Erythroblast (primary cell): ENCODE data around the gene SNRNP35.
A peak's percentile ranks its signal among the peaks of the same experiment; 100 is the strongest.
"Not testable (repeated sequence)": the region's sequence is repeated elsewhere in the genome, so short reads cannot be mapped to it uniquely, and the experiment has no call there.

Experiments
- DNase-seq, 2 experiments: peaks; one replicate each; lab custom pipeline; 2025; lab: John Stamatoyannopoulos, UW
- GATA1 ChIP-seq: IDR thresholded peaks from 2 replicates; pipeline ENCODE4 v1.6.1; 2011; ENCODE audit warnings: low read depth, mild to moderate bottlenecking, control low read depth, low read length, moderate library complexity
- POLR2A ChIP-seq: IDR thresholded peaks from 2 replicates; pipeline ENCODE4 v1.6.1; 2011; ENCODE audit warnings: mild to moderate bottlenecking, low read length

Gene SNRNP35

DNA sequence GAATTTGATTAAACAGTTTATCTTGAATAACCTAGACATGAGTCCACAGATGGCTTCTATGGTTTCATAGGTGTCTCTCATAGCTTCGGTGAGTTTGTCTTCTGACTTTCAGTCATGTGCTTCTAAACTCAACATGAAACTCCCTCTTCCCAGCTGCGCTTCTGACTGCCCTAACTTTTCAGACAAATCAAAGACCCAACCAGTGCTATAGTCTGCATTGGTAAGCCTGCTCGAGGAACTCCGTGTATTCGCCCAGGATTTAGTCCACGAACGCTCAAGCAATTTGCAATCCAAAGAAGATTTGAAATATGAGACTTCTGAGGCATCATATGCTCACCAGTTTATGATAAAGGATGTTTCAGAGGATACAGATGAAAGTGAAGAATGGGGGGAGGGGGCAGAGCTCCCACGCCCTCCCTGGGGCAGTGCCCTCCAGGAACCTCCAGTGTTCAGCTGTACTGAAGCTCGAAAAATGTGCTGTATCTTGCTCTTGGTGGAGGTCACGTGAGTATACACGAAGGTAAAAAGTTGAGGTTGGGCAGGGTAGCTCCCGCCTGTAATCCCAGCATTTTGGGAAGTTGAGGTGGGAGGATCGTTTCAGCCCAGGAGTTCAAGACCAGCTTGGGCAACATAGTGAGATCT, 16.3 kb upstream of the SNRNP35 start:
- DNase-seq: no peak
- TF ChIP-seq GATA1 (no peak), POLR2A (no peak)

DNA sequence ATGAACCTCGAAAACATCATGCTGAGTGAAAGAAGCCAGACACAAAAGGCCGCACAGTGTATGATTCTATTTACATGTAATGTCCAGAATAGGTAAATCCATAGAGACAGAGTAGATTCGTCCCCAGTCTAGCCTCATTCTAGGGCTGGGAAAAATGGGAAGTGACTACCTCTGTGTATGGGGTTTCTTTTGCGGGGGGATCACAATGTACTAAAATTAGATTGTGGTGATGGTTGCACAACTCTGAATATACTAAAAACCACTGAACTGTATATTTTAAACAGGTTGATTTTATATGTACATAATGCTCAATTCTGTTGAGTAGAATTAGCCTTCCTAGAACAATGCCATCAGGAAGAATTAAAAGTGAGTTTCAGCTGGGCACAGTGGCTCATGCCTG, 15.2 kb upstream of the SNRNP35 start:
- DNase-seq: no peak
- no peak for TF ChIP-seq GATA1
- no peak for TF ChIP-seq POLR2A

DNA sequence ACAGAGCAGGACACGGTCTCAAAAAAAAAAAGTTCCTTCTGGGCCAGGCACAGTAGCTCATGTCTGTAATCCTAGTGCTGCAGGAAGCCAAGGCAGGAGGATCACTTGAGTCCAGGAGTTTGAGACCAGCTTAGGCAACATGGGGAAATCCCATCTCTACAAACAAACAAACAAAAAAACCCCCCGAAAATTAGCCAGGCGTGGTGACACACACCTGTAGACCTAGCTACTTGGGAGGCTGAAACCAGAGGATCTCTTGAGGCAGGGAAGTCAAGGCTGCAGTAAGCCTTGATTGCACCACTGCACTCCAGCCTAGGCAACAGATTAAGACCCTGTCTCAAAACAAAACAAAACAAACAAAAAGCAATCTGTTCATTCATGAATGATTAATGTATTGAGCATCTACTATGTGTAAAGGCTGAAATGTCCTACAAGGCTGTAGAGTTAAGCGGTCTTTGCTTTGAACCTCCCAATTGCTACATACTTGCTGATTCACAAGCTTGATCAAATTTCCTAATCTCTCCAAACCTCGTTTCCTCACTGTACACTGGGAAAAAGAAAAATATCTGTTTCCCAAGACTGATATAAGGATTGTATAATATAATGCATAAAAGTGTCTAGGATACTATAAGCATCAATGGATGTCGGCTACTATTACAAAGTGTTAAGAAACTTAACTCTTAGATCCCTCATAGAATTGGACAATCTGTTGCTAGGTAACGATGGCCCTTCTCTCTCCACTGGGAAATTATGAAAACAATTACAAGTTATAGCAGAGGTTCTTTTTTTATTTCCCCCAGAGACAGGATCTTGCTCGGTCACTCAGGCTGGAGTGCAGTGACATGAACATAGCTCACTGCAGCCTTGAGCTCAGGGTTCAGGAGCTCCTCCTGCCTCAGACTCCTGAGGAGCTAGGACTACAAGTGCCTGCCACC, 13.6 kb upstream of the SNRNP35 start:
- TF ChIP-seq POLR2A (no peak), GATA1 (no peak)
- DNase-seq: no peak

DNA sequence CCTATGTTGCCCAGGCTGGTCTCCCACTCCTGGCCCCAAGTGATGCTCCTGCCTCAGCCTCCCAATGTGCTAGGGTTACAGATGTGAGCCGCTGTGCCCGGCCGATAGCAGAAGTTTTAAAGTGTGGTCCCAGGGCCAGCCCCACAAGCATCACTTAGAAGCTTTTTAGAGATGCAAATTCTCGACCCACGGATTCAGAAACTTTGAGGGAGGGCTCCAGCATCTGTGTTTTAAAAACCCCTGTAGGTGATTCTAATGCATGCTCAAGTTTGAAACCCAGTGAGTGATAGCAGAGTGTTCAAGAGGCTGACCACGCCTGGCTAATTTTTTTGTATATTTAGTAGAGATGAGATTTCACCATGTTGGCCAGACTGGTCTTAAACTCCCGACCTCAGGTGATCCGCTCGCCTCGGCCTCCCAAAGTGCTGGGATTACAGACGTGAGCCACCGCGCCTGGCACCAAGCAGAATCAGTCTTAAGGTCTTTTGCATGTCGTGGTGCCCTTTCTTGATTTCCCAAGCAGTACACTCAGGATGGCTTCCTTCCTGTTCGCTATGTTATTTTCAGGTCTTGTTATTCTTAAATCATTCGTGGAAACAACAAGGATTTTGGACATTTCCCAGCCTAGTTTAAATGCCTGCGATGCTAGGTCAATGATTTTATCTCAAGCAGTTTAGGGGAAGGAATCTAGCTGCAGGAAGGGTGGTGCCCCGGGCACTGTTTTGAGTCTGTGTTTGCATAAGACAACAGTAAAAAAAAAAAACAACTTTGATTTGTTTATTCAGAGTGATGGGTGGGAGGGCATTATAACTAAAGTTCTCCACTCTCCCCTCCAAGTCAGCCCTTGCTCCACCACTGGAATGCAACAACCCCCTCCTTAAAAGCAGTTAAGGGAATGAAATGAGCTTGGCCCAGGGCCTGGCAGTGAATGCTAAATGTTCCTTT, 12.3 kb upstream of the SNRNP35 start:
- DNase-seq: no peak
- TF ChIP-seq GATA1: no peak
- TF ChIP-seq POLR2A: no peak

DNA sequence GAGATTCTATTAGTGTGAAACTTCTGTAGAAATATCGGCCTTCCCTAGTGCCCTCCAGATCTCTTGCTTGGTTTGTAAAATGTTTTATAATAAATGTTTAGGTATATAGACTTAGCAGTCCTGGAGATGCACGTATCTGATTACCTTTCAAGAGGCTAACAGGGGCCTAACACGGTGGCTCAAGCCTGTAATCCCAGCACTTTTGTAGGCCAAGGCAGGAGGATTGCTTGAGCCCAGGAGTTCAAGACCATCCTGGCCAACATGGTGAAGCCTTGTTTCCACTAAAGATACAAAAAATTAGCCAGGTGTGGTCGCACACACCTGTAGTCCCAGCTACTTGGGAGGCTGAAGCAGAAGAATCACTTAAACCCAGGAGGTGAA, 11.6 kb upstream of the SNRNP35 start:
- DNase-seq: no peak
- no peak for TF ChIP-seq POLR2A
- no peak for TF ChIP-seq GATA1

DNA sequence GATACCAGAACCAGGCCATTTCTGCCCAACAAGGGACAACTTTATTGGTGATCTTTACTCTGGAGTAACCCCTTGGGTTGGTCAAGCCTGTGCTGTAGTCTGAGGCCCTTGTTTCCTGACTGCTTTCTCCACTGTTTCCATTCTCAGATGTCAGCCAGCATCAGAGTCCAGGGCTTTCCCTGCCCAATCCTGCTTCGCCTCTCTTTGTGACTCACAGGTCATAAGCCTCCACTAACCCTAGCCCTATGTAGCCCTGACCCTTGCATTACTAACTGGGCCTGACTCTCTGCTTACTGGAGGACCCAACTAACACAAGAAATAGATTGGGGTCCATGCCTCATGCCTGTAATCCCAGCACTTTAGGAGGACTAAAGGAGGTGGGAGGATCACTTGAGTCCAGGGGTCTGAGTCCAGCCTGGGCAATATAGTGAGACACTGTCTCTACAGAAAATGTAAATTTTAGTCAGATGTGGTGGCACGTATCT, 8.6 kb upstream of the SNRNP35 start:
- TF ChIP-seq POLR2A: no peak
- no peak for TF ChIP-seq GATA1
- no peak for DNase-seq

DNA sequence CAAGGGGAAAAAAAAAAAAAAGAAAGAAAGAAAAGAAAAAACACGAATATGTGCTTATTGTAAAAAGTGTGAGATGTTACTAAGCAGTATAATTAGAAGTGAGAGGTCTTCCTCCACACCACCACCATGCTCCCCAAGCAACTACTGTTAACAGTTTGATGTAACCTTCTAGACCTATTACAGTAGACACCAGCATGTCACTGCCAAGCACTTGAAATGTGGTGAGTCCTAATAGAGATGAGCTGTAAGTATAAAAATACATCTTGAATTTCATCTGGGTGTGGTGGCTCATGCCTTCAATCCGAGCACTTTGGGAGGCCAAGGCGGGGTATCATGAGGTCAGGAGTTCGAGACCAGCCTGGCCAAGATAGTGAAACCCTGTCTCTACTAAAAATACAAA, 8.1 kb upstream of the SNRNP35 start:
- no peak for DNase-seq
- TF ChIP-seq POLR2A: no peak
- TF ChIP-seq GATA1: no peak

DNA sequence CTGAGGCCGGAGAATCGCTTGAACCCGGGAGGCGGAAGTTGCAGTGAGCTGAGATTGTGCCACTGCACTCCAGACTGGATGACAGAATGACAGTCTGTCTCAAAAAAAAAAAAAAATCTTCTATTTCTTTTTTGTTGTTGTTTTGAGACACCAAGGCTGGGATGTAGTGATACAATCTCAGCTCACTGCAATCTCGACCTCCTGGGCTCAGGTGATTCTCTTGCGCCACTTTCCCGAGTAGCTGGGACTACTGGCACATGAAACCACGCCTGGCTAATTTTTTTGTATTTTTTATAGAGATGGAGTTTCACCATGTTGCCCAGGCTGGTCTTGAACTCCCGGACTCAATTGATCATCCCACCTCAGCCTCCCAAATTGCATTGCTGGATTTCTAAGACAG, 7.3 kb upstream of the SNRNP35 start:
- DNase-seq: no peak

DNA sequence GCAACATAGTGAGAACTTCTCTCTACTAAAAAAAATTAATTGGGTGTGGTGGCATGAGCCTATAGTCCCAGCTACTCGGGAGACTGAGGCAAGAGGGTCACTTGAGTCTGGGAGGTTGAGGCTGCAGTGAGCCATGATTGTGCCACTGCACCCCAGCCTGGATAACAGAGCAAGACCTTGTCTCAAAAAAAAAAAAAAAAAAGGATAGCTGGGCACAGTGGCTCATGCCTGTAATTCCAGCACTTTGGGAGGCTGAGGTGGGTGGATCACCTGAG, 5.7 kb upstream of the SNRNP35 start:
- DNase-seq: not testable (repeated sequence)

More for the DNA sequence above, 7.3 kb upstream of the SNRNP35 start:
- TF ChIP-seq GATA1: no peak
- TF ChIP-seq POLR2A: no peak

DNA sequence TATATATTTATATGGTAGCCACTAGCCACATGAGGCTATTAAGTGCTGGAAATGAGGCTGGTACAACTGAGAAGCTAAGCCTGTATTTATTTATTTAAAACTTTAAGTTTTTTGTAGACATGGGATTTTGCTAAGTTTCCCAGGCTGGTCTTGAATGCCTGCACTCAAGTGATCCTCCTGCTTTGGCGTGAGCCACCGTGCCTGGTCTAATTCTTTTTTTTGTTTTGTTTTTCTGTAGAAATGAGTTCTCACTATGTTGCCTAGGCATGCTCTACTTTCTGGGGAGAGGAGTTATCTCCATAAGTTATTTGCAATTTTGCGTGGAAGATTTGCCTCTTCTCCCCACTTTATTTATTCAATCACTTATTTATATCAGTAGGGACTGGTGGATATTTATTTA, 4.8 kb upstream of the SNRNP35 start:
- peak; percentile 19 to 41 for DNase-seq
- no peak for TF ChIP-seq POLR2A
- TF ChIP-seq GATA1: no peak

DNA sequence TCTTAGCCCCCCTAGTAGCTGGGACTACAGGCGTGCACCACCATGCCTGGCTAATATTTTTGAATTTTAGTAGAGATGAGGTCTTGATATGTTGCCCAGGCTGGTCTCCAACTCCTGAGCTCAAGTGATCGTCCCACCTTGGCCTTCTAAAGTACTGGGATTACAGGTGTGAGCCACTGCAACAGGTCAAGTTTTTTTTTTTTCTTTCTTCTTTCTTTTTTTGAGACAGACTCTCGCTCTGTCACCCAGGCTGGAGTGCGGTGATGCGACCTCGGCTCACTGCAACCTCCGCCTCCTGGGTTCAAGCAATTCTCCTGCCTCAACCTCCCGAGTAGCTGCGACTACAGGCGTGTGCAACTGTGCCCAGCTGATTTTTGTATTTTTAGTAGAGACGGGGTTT, 5.2 kb downstream of the SNRNP35 start:
- DNase-seq: not testable (repeated sequence)

DNA sequence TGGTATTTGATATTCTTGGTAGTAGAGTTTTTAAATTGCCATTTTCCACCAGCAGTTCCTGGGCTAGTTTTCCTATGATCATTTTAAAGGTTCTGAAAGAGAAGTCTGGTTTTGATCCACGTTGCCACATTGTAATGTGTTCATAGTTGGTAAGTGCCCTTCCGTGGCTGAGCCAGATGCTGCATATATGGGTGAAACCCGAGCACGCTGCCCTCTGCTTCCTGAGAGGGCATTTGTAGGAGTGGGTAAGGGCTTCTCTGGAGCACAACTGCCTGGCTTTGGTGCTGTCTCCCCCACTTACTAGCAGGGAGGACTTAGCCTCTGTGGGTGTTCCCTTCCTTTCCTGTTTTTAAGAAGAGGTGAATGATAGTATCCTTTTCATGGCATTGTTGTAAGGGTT, 7.1 kb downstream of the SNRNP35 start:
- TF ChIP-seq GATA1 (no peak), POLR2A (no peak)
- DNase-seq: no peak

DNA sequence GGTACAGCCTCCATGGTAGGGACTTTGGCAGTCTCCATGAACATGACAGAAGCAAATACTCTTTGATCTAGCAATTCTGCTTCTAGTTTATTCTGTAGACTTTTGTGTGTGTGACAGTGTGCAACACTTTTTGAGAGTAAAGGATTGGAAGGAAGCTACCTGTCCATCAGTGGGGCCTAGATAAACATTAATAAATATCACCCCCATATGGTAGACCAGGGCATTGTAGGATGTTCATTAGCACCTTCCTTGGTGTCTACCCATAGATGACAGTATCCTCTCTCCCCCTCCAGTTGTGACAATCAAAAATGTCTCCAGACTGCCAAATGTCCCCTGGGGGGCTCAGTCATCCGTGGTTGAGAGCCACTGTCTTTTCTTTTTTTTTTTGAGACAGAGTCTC, 10.8 kb downstream of the SNRNP35 start:
- peak; percentile 17 to 33 for DNase-seq
- no peak for TF ChIP-seq GATA1
- TF ChIP-seq POLR2A: no peak

DNA sequence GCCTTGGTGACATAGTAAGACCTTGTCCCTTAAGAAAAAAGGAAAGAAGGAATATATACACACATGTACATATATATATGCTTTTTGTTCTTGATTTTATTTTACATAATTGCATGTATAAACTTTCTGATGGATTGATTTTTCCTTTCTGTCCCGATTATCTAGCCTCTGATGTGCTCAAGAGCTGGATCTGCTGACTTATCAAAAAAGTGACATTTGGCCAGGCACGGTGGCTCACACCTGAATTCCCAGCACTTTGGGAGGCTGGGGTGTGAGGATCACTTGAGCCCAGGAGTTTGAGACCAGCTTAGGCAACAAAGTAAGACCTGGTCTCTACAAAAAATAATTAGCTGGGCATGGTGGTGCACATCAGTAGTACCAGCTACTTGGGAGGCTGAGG, 12.0 kb downstream of the SNRNP35 start:
- TF ChIP-seq GATA1 (no peak), POLR2A (no peak)
- DNase-seq: no peak
